HCT116 (cell line): ENCODE results near the gene GHR. TPM values are rescaled to one million over a fixed set of nuclear protein-coding genes. Genes with fewer than 3 reads are reported as not detected.

ENCODE experiments used
- ATAC-seq: fragments of 200-7000 bp; cut with Tn5 transposase; 2 replicates; pipeline ENCODE4 v1.9.1; 2020; ENCODE audit warnings: mild to moderate bottlenecking, moderate library complexity
- BruUV-seq: library from RNA; stranded (reverse); fragments of 400-500 nt; replicated peaks from 2 replicates; lab custom pipeline; 2021; lab: Mats Ljungman, UMichigan
- CTCF ChIA-PET: fragments of 300-600 bp; sonication (Branson Sonifier 250); formaldehyde crosslinking; loops from one replicate; lab custom pipeline; 2021; ENCODE audit warnings: antibody characterized with exemption; lab: Charles Lee
- POLR2A ChIA-PET: fragments of 300-600, 350-600 bp; sonication (Branson Sonifier 250); formaldehyde crosslinking; loops from one replicate; lab custom pipeline; 2021; ENCODE audit warnings: antibody characterized with exemption; lab: Charles Lee
- RAD21 ChIA-PET, 2 experiments: fragments of 300-600 bp; sonication (Branson Sonifier 250); formaldehyde crosslinking; loops; one replicate each; lab custom pipeline; 2023; ENCODE audit warnings: low total read pairs in 2 of 2; ENCODE audit not compliant: uncharacterized antibody in 2 of 2, unreplicated experiment in 2 of 2, low non-redundant PET in 1 of 2; lab: Charles Lee
- DNase-seq: peaks from one replicate; pipeline ENCODE4 v3.0.0-alpha.2; 2010; ENCODE audit warnings: low read depth, low spot score
- H2AFZ ChIP-seq: fragments of 200-600 bp; shearing (Covaris generic), sonication (generic); 2 replicates; pipeline ENCODE4 v1.6.1; 2017; ENCODE audit warnings: low read depth, mixed run types, mixed read lengths, antibody characterized with exemption, low read length; ENCODE audit not compliant: poor library complexity, severe bottlenecking
- H3K27ac ChIP-seq: 2 replicates; pipeline ENCODE4 v1.5.1; 2012; ENCODE audit warnings: low read depth, low read length
- H3K27me3 ChIP-seq: fragments of 200-600 bp; sonication (generic); 2 replicates; pipeline ENCODE4 v1.6.1; 2016; ENCODE audit warnings: mixed run types, low read length, mixed read lengths; ENCODE audit not compliant: insufficient read depth
- H3K36me3 ChIP-seq, 2 experiments: fragments of 200-500 bp in 1 of 2; fragments of 200-600 bp in 1 of 2; sonication (Bioruptor generic) in 1 of 2; sonication (generic) in 1 of 2; 2 replicates each; pipeline versions ENCODE4 v1.5.1 to v1.6.1; 2014 to 2016; ENCODE audit warnings: low read length in 2 of 2, inconsistent platforms in 1 of 2, mixed read lengths in 1 of 2, mixed run types in 1 of 2; ENCODE audit not compliant: insufficient read depth in 2 of 2, control insufficient read depth in 1 of 2
- H3K4me1 ChIP-seq, 2 experiments: fragments of 200-600 bp in 1 of 2; sonication (generic) in 1 of 2; 2 replicates each; pipeline versions ENCODE4 v1.5.1 to v1.6.1; 2012 to 2017; ENCODE audit warnings: low read length in 2 of 2, inconsistent platforms in 1 of 2, mild to moderate bottlenecking in 1 of 2, mixed read lengths in 1 of 2, mixed run types in 1 of 2, moderate library complexity in 1 of 2; ENCODE audit not compliant: insufficient read depth in 2 of 2, control insufficient read depth in 1 of 2
- H3K4me2 ChIP-seq: fragments of 200-600 bp; sonication (generic); 2 replicates; pipeline ENCODE4 v1.6.1; 2017; ENCODE audit warnings: mixed run types, low read length, mixed read lengths
- H3K4me3 ChIP-seq, 2 experiments: fragments of 200-600 bp in 1 of 2; sonication (generic) in 1 of 2; replicated peaks in 1 of 2; 2 replicates each; pipeline ENCODE4 v1.5.1; 2011 to 2016; ENCODE audit warnings: low read length in 2 of 2, control low read depth in 1 of 2, low read depth in 1 of 2, mild to moderate bottlenecking in 1 of 2, mixed read lengths in 1 of 2, mixed run types in 1 of 2
- H3K79me2 ChIP-seq: fragments of 200-600 bp; sonication (generic); 2 replicates; pipeline ENCODE4 v1.6.1; 2017; ENCODE audit warnings: mild to moderate bottlenecking, mixed run types, low read length, moderate library complexity, mixed read lengths; ENCODE audit not compliant: insufficient read depth
- H3K9ac ChIP-seq: fragments of 200-600 bp; sonication (generic); 2 replicates; pipeline ENCODE4 v1.6.1; 2016; ENCODE audit warnings: low read length, mixed read lengths
- H3K9me2 ChIP-seq: fragments of 200-600 bp; sonication (generic), shearing (Covaris generic); 2 replicates; pipeline ENCODE4 v1.6.1; 2017; ENCODE audit warnings: mixed run types, mild to moderate bottlenecking, moderate library complexity; ENCODE audit not compliant: insufficient read depth
- H3K9me3 ChIP-seq, 2 experiments: fragments of 200-500 bp in 1 of 2; fragments of 200-600 bp in 1 of 2; sonication (Bioruptor generic) in 1 of 2; sonication (generic) in 1 of 2; 2 replicates each; pipeline ENCODE4 v1.6.1; 2014 to 2017; ENCODE audit warnings: low read length in 2 of 2, mixed read lengths in 2 of 2, inconsistent platforms in 1 of 2, low read depth in 1 of 2, mild to moderate bottlenecking in 1 of 2, mixed run types in 1 of 2, moderate library complexity in 1 of 2; ENCODE audit not compliant: control insufficient read depth in 1 of 2, insufficient read depth in 1 of 2
- H4K20me1 ChIP-seq: fragments of 200-600 bp; sonication (generic), shearing (Covaris generic); 2 replicates; pipeline ENCODE4 v1.6.1; 2017; ENCODE audit warnings: mixed run types, mild to moderate bottlenecking, moderate library complexity; ENCODE audit not compliant: insufficient read depth
- ATF3 ChIP-seq: IDR thresholded peaks from 2 replicates; pipeline ENCODE4 v1.6.1; 2012
- CEBPB ChIP-seq: IDR thresholded peaks from 2 replicates; pipeline ENCODE4 v1.6.1; 2012; ENCODE audit warnings: low read depth
- CTCF ChIP-seq, 3 experiments: fragments of 200-600 bp in 1 of 3; sonication (generic) in 1 of 3; IDR thresholded peaks in 2 of 3; conservative IDR thresholded peaks in 1 of 3; 2 replicates each; pipeline ENCODE4 v1.5.1; 2012 to 2017; ENCODE audit warnings: low read depth in 2 of 3, low read length in 2 of 3, antibody characterized with exemption in 1 of 3, borderline replicate concordance in 1 of 3, control low read depth in 1 of 3, mild to moderate bottlenecking in 1 of 3, mixed read lengths in 1 of 3, mixed run types in 1 of 3, moderate library complexity in 1 of 3; ENCODE audit not compliant: insufficient read depth in 1 of 3
- EGR1 ChIP-seq: IDR thresholded peaks from 2 replicates; pipeline ENCODE4 v1.6.1; 2012; ENCODE audit warnings: low read depth
- ELF1 ChIP-seq: IDR thresholded peaks from 2 replicates; pipeline ENCODE4 v1.6.1; 2012; ENCODE audit warnings: low read depth, borderline replicate concordance
- EZH2 ChIP-seq: fragments of 200-600 bp; sonication (generic); IDR thresholded peaks from 2 replicates; pipeline ENCODE4 v1.6.1; 2017; ENCODE audit warnings: antibody characterized with exemption, mixed run types
- FOSL1 ChIP-seq: IDR thresholded peaks from 2 replicates; pipeline ENCODE4 v1.6.1; 2012; ENCODE audit warnings: low read depth
- JUND ChIP-seq: IDR thresholded peaks from 2 replicates; pipeline ENCODE4 v1.6.1; 2012
- MAX ChIP-seq: IDR thresholded peaks from 2 replicates; pipeline ENCODE4 v1.6.1; 2012
- POLR2A ChIP-seq: IDR thresholded peaks from 2 replicates; pipeline ENCODE4 v1.7.0; 2011; ENCODE audit warnings: borderline replicate concordance; ENCODE audit not compliant: insufficient read depth, insufficient read length; ENCODE audit errors: extremely low read depth
- POLR2AphosphoS5 ChIP-seq: IDR thresholded peaks from 2 replicates; pipeline ENCODE4 v1.6.1; 2011; ENCODE audit warnings: mild to moderate bottlenecking, low read depth, low read length, moderate library complexity
- RAD21 ChIP-seq: IDR thresholded peaks from 2 replicates; pipeline ENCODE4 v1.6.1; 2012; ENCODE audit warnings: low read depth, mild to moderate bottlenecking
- SP1 ChIP-seq: IDR thresholded peaks from 2 replicates; pipeline ENCODE4 v1.6.1; 2012; ENCODE audit warnings: low read depth
- TCF7L2 ChIP-seq: IDR thresholded peaks from 2 replicates; pipeline ENCODE4 v1.7.0; 2011; ENCODE audit warnings: borderline replicate concordance, inconsistent platforms; ENCODE audit not compliant: insufficient read depth, insufficient read length; ENCODE audit errors: extremely low read depth
- YY1 ChIP-seq: IDR thresholded peaks from 2 replicates; pipeline ENCODE4 v1.6.1; 2011; ENCODE audit warnings: low read length, low read depth, moderate library complexity, mild to moderate bottlenecking; ENCODE audit not compliant: insufficient replicate concordance; ENCODE audit errors: extremely low read depth
- ZBTB33 ChIP-seq: IDR thresholded peaks from 2 replicates; pipeline ENCODE4 v1.6.1; 2011; ENCODE audit warnings: mild to moderate bottlenecking, low read length, moderate library complexity; ENCODE audit not compliant: insufficient replicate concordance; ENCODE audit errors: extremely low read depth
- ZFX ChIP-seq: fragments of 450-650 bp; IDR thresholded peaks from 2 replicates; pipeline ENCODE4 v1.6.1; 2017
- ZNF274 ChIP-seq: fragments of 200-500 bp; sonication (Bioruptor generic); IDR thresholded peaks from 2 replicates; pipeline ENCODE4 v1.6.1; 2014; ENCODE audit warnings: mild to moderate bottlenecking, low read depth, low read length, inconsistent platforms
- intact Hi-C: fragments of 100-400 bp; cut with micrococcal nuclease; formaldehyde crosslinking; loops from 2 replicates; pipeline ENCODE4 v1.10.0; 2022
- total RNA-seq: library from RNA; stranded (reverse); gene quantifications from one replicate; pipeline ENCODE4 v1.2.1, GENCODE V29; 2021; ENCODE audit not compliant: unreplicated experiment

Gene GHR
- total RNA-seq, 1 experiment from 2014 or later: not detected

- CTCF ChIA-PET: no interaction called here
- intact Hi-C loops: no loop called here
- Histone ChIP-seq H3K4me1 (no peaks in the 10 kb centered on the region), H3K9me2 (no peaks in the 10 kb centered on the region), H3K27ac (no peak overlapping the region), H3K4me3 (no peak overlapping the region), H3K9me3 (no peaks in the 10 kb centered on the region), H3K79me2 (no peaks in the 10 kb centered on the region), H3K27me3 (no peaks in the 10 kb centered on the region), H3K4me2 (no peak overlapping the region), H3K9ac (no peak overlapping the region), H2AFZ (no peak overlapping the region)
- POLR2A ChIA-PET: no interaction called here
- DNase-seq (no peak), ATAC-seq (no peak)
- RAD21 ChIA-PET: no interaction called here
- TF ChIP-seq ATF3 (no peak), TCF7L2 (no peak), POLR2A (no peak), EZH2 (no peak), ELF1 (no peak), JUND (no peak), SP1 (no peak), FOSL1 (no peak), EGR1 (no peak)
- TF ChIP-seq, all 23 proteins: peak for 0
- Histone ChIP-seq H4K20me1 (no peaks in the 10 kb centered on the region), H3K36me3 (no peaks in the 10 kb centered on the region)
- no TSS peak for BruUV-seq
Measured at GRCh38 chr5:42665857-42666256, 242.6 kb downstream of the GHR start.

GRCh38 chr5:42666869-42667268 is 243.6 kb downstream of the GHR start:
- Histone ChIP-seq H3K4me1 (no peaks in the 10 kb centered on the region), H3K79me2 (no peaks in the 10 kb centered on the region), H3K27me3 (no peaks in the 10 kb centered on the region), H2AFZ (no peak overlapping the region), H3K9ac (no peak overlapping the region), H3K9me2 (no peaks in the 10 kb centered on the region), H3K9me3 (no peaks in the 10 kb centered on the region), H3K4me2 (no peak overlapping the region), H3K4me3 (no peak overlapping the region), H3K36me3 (no peaks in the 10 kb centered on the region), H3K27ac (no peak overlapping the region), H4K20me1 (no peaks in the 10 kb centered on the region)
- BruUV-seq: no TSS peak
- ChIA-PET CTCF (no interaction called here), RAD21 (no interaction called here), POLR2A (no interaction called here)
- intact Hi-C loops: no loop called here
- no peak for DNase-seq
- ATAC-seq: no peak
- no peak for TF ChIP-seq ZFX
- no peak for TF ChIP-seq POLR2A
- TF ChIP-seq YY1: no peak
- TF ChIP-seq EZH2: no peak
- no peak for TF ChIP-seq RAD21
- no peak for TF ChIP-seq ZNF274
- TF ChIP-seq ELF1: no peak
- TF ChIP-seq CTCF (IDR thresholded peaks at IDR 0.05 in 2 of 3, conservative IDR thresholded peaks at IDR 0.05 in 1 of 3; ENCODE audit: borderline replicate concordance in 1 of 3, insufficient read depth in 1 of 3, low read depth in 2 of 3, low read length in 2 of 3): no peak
- no peak for TF ChIP-seq CEBPB
- no peak for TF ChIP-seq EGR1
- TF ChIP-seq MAX: no peak
- no peak for TF ChIP-seq ZBTB33
- TF ChIP-seq POLR2AphosphoS5: no peak
- TF ChIP-seq SP1: no peak
